Right lung (tissue), 10 donors: Measurements from ENCODE around the gene UNC5C. TPM values are rescaled to one million over a fixed set of nuclear protein-coding genes. Genes with fewer than 3 reads are reported as not detected.

ENCODE experiments used
- DNase-seq, 2 donors: peaks; one replicate each; pipeline ENCODE4 v3.0.0-alpha.2; 2013
- long read RNA-seq, 8 donors: transcript quantifications; one replicate each; lab custom pipeline, GENCODE V29; 2026
- polyA plus RNA-seq, 5 donors: library from polyadenylated mRNA; unstranded; fragments of 120-200 nt; gene quantifications; one replicate each; pipeline versions ENCODE4 v1.2.1 to v1.2.3, GENCODE V29; 2013; ENCODE audit warnings: inconsistent platforms in 1 of 5, low replicate concordance in 1 of 5; ENCODE audit not compliant: insufficient read length in 5 of 5, insufficient read depth in 1 of 5

UNC5C gene
- polyA plus RNA-seq = 10 to 100 TPM; 24.2 to 47.2 (median 42.8) TPM
- long read RNA-seq, donor 1 = 0 reads
- long read RNA-seq, donor 2 = 0 reads
- long read RNA-seq, donor 3 = 0 reads
- long read RNA-seq, donor 4 = 0 reads
- long read RNA-seq, donor 5 = 0 reads
- long read RNA-seq, donor 6, partial matches to known transcripts = 6 of 6 reads
- long read RNA-seq, donor 6, other reads (novel, unspliced or antisense) = 0 of 6 reads
- long read RNA-seq, donor 7, partial matches to known transcripts = 12 of 12 reads
- long read RNA-seq, donor 7, other reads (novel, unspliced or antisense) = 0 of 12 reads
- long read RNA-seq, donor 8 = 0 reads

- peak; percentile 91 to 93 for DNase-seq
Measured at GRCh38 chr4:95548738-95549245, at the start of gene UNC5C. Gene UNC5C, minus strand, starts transcription at chr4:95548973.

GRCh38 chr4:95596676-95597075 is 47.9 kb upstream of the UNC5C start:
- DNase-seq = no peak

- no peak for DNase-seq
Measured at GRCh38 chr4:95594629-95595028, 45.9 kb upstream of the UNC5C start.

DNA sequence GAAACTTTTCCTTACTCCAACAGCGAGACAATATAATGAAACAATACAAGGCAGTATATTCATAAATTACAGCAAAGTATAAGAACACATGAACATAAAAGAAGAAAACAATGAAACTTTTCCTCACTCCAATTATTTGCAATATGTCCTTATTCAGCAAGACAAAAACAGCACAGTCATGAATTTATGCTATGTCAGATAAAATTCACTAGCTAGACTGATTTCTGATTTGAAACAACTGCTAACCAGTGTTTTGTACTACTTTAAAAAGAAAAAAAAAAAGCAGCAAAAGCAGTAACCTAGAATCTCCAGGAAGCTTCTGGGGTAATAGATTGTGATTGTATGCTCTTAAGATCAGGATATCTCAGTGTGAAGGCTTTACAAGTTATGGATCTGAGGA is 45.2 kb upstream of the UNC5C start:
- DNase-seq = no peak

- no peak for DNase-seq
Measured at GRCh38 chr4:95591278-95591677, 42.5 kb upstream of the UNC5C start.

- DNase-seq = no peak
Measured at GRCh38 chr4:95590615-95591014, 41.8 kb upstream of the UNC5C start.

GRCh38 chr4:95585016-95585695 is 36.4 kb upstream of the UNC5C start:
- no peak for DNase-seq

DNA sequence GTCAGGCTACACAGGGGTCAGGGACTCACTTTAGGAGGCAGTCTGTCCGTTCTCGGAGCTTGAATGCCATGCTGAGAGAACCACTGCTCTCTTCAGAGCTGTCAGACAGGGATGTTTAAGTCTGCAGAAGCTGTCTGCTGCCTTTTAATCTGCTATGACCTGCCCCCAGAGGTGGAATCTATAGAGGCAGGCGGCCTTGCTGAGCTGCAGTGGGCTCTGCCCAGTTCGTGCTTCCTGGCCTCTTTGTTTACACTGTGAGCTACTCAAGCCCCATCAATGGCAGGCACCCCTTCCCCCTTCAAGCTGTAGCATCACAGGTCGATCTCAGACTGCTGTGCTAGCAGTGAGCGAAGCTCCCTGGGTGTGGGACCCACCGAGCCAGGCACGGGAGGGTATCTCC is 31.5 kb upstream of the UNC5C start:
- no peak for DNase-seq

- peak; percentile 17 to 24 for DNase-seq
Measured at GRCh38 chr4:95572304-95572991, 23.7 kb upstream of the UNC5C start.

GRCh38 chr4:95571577-95571976 is 22.8 kb upstream of the UNC5C start:
- no peak for DNase-seq

GRCh38 chr4:95563638-95564337 is 15.0 kb upstream of the UNC5C start:
- DNase-seq = no peak

GRCh38 chr4:95560774-95561173 is 12.0 kb upstream of the UNC5C start:
- DNase-seq = no peak

DNA sequence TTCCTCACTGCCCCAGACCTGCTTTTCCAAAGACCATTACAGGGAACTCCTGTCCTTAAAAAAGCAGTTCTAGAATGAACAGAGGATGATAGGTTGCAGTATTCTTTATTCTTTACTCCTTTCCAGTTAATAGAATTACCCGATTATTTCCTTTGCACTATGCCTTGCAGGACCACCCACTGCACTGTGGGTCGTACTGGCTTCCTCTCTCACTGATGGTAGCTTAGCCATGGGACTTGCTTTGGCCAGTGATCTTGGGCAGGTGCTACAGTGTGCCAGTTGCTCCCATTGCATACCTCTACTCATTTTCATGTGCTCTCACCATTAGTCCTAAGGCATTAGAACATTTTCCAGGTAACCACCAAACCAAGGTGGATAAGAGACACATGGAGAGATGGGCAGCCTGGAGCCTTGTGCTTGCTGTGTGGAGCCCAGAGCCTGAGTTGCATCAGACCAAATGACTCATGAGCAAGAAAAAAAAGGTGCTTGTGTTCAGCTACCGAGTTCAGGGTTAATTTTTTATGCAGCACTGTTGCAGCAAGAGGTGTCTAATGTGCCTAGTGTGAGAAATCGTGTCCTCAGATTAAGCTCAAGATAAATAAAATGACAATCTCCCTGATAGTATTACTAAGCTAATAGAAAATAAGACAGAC is 7.6 kb upstream of the UNC5C start:
- no peak for DNase-seq

- no peak for DNase-seq
Measured at GRCh38 chr4:95552942-95553550, 4.3 kb upstream of the UNC5C start.

DNA sequence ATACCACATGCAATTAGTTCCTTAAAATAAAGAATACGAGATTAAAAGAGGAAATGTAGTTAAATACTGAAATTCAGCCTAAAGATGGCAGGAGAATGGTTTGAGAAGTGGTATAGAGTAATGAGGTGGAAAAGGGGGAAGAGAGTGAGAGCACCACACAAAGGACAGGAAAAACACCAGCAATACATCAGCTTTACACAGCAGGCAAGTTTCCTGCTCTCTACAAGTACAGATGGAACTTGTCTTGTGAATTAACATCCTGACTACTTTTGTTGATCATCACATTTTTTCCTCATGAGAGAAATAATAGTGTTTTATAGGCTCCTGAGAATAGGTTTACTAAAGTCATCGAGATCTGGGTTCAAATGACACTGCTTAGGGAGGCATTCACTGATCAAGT is 2.9 kb upstream of the UNC5C start:
- DNase-seq = no peak

GRCh38 chr4:95550115-95550987 is 1.6 kb upstream of the UNC5C start:
- DNase-seq = no peak

GRCh38 chr4:95549246-95550114 is 707 bp upstream of the UNC5C start:
- no peak for DNase-seq

DNA sequence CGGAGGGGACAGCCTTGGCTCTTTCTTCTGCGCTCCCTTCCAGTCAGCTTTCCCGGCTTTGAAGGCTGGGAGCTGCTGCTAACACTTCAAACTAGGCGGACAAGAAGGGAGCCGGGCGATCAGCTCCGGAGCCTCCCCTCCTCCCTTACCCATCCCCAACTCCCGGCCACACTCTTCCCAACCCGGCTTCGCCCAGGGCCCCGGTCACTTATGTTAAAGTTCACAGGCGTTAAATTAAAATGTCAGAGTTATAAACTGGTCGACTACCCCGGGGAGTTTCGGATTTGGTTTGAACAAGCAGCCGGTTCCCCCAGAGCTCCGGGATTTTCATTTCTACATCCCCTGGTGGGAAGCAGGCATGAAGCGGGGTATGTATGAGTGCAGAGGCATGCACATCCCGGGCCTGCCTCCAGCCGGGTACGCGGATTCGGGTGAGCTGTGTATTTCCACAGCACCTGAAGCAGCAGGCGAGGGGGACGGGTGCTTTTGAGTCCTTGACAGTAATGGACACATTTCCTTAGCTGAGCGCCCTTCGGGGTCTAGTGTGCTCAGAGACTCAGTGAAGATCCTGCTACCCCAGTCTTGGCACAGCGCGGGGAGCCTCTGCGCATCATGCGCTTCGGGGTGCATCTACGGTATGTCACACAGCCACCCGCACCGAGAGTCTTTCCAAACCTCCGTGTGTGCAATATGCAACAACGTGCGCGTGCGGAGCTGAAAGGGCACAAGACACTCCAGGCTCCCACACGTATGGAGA is 880 bp downstream of the UNC5C start:
- DNase-seq = no peak
